ENCODE results near the gene PRKAG2.

PRKAG2 gene

DNA sequence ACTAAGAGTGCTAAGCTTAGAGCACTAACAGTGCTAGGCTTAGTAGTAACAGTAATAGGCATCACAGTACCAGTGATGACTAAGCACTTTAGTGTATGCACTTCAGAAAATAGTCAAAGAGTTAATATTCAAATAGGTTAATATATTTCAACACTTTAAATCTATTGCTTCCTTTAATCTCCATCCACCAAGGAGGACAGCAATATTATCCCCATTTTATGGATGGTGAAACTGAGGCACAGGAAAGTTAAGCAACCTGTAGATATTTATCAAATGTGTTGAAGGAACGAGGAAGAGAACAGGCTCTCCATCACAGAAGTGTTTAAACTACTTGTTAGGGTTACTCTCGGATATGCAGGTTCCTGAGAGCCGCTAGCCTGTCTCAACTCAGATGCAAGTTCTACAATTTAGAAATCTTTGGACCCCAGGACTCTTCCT lies 165.5 kb downstream of the PRKAG2 start:
- no peak for DNase-seq (ENCODE audit: low read depth, low spot score)

DNA sequence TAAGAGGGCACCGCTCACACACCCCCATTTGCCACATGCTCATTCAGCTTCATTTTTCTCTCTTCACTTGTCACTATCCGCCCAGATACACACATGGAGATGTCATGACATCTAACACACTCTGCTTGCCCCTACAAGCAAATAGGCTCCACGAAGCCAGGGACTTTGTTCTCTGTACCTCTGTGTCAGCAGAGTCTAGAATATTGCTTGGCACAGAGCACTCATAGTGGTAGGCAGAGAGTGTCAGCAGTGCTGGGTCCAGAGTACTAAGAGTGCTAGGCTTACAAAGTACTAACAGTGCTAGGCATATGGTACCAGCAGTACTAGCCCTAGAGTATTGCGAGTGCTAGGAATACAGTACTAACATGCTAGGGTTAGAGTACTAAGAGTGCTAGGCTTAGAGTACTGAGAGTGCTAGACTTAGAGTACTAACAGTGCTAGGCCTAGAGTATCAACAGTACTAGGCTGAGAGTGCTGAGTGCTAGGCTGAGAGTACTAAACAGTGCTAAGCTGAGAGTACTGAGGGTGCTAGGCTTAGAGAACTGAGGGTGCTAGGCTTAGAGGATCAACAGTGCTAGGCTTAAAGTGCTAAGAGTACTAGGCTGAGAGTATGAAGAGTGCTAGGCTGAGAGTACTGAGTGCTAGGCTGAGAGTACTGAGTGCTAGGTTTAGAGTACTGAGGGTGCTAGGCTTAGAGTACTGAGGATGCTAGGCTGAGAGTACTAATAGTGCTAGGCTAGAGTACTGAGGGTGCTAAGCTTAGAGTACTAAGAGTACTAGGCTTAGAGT lies 166.1 kb downstream of the PRKAG2 start:
- no peak for DNase-seq (ENCODE audit: low read depth, low spot score)

- DNase-seq (ENCODE audit: low read depth, low spot score), result no peak
These were observed 166.7 kb downstream of the PRKAG2 start for GRCh38 chr7:151710121-151710640.

DNA sequence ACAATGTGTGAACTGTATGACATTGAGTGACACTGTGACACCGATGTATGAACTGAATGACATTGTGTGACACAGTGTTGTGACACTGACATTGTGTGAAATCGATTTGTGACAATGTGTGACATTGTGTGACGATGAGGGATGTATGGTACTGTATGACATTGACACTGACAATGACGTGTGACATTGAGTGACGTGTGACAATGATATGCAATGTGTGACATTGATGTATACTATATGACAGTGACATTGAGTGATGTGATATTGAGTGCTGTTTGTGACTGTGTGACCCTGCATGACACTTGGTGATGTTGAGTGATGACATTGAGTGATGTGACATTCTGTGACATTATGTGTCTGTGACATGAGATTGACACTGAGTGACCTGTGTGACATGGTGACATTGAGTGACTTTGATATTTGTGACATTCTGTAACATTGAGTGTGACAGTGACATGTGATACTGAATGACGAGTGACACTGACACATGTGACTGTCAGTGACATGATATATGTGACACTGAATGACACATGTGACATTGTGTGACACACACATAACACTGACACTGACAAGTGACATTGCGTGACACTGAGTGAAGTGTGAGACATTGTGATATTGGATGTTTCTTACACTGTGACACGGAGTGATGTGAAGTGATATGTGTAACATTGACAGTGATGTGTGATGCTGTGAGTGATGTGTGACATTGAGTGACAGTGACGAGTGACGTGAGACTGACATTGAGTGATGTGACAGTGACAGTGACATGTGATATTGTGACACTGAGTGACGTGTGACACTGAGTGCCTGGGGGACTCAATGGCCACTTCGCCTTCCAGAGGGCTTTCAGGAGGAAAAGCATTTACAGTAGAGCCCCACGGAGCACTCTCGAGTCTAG lies 167.5 kb downstream of the PRKAG2 start:
- no peak for DNase-seq (ENCODE audit: low read depth, low spot score)

DNA sequence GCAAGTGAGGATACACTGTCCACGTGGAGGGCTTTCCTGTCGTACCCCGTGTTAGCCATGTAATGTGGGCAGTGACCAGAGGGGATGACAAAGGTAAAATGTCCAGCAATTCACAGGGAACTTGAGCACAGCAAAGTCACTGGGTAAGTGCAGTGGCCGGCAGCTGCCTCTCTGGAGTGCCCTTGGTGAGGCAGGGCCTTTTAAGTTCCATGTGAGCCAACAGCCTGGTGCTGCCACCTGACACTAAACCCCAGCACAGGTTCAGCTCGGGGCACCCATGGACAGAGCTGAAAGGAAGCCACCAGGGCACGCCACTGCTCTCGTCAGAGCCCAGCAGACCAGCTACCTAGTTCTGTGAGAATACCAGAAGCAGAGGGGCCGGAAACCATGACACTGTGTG lies 168.3 kb downstream of the PRKAG2 start:
- no peak for DNase-seq (ENCODE audit: low read depth, low spot score)

- DNase-seq (ENCODE audit: low read depth, low spot score), result no peak
These were observed 169.2 kb downstream of the PRKAG2 start for GRCh38 chr7:151707757-151708156.

DNA sequence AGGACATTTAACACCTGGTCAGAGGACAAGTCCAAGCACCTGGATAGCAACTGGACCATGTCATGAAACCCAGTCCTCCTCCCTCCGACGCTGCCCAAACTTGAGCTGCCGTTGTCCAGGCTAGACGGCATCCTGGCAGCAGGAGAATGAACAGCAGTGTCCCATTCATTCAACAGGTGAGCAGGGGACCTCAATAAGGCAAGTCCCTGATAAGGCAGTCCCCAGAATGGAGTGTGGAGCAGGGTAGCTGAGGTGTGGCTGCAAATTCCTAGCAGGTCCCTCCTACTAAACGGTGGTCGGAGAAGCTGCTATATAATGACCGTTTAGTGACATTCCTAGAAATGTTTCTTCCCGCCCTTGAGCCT lies 169.8 kb downstream of the PRKAG2 start:
- DNase-seq (ENCODE audit: low read depth, low spot score), result no peak

DNA sequence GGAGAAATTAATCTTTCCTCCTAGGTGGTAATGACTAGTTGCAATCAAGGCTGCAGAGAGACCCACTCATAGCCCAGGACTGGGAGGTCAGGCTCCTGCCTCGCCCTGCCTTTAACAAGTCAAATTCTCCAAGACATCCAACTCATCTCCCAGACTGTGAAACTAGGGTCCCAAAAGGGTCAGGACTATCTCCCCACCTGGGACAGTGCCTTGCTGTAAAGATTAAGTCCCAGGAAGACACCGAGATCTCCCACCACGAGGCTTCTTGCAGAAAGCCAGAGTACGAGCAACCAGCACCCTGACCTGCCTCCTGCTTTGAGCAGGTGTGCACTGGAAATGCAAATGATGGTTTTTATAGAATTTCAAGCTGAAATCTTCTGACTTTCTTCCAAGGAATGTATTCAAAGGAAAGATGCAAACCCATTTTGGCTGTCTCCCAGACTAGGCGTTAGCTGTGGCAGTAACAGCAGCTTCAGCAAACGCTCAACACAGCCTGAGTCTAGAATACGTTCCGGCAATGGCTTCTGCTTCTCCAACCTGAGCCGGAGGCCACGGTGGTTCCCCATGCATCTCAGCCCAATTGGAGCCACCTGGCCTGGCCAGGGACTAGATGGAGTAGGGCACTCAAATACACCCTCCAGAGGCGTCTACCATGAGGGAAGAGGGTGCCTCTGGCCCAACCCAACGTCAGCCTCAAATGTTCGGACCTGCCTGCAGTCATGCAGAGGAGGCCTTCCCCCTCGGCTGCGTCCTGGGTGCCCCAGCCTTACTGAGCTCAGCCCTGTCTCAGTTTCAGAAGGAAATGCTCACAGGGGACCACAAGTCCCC lies 170.4 kb downstream of the PRKAG2 start:
- no peak for DNase-seq (ENCODE audit: low read depth, low spot score)

- DNase-seq (ENCODE audit: low read depth, low spot score), result no peak
These were observed 171.2 kb downstream of the PRKAG2 start for GRCh38 chr7:151705636-151706276.

- DNase-seq (ENCODE audit: low read depth, low spot score), result no peak
These were observed 171.8 kb downstream of the PRKAG2 start for GRCh38 chr7:151704960-151705635.

GRCh38 chr7:151704299-151704959 lies 172.5 kb downstream of the PRKAG2 start:
- no peak for DNase-seq (ENCODE audit: low read depth, low spot score)

- DNase-seq (ENCODE audit: low read depth, low spot score), result no peak
These were observed 174.0 kb downstream of the PRKAG2 start for GRCh38 chr7:151702961-151703360.

GRCh38 chr7:151700586-151701165 lies 176.2 kb downstream of the PRKAG2 start:
- DNase-seq (ENCODE audit: low read depth, low spot score), result no peak

DNA sequence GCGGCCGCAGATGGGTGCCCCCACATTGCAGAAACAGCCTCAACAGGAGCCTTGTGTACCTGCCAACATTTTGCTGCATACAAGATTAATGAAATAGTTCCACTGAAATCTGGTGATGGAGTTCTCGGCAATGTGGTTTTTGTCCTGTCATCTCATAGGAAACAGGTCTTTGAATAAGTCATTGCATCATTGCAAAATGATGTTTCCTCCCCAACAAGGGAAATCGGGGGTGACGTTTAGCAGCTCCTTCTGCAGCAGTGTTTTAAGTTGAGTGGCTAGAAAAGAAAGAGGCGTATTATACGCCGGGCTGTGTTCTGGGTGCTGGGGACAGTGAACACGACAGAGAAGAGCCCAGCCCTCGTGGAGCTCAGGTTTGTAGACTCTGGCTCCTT lies 177.0 kb downstream of the PRKAG2 start:
- no peak for DNase-seq (ENCODE audit: low read depth, low spot score)

DNA sequence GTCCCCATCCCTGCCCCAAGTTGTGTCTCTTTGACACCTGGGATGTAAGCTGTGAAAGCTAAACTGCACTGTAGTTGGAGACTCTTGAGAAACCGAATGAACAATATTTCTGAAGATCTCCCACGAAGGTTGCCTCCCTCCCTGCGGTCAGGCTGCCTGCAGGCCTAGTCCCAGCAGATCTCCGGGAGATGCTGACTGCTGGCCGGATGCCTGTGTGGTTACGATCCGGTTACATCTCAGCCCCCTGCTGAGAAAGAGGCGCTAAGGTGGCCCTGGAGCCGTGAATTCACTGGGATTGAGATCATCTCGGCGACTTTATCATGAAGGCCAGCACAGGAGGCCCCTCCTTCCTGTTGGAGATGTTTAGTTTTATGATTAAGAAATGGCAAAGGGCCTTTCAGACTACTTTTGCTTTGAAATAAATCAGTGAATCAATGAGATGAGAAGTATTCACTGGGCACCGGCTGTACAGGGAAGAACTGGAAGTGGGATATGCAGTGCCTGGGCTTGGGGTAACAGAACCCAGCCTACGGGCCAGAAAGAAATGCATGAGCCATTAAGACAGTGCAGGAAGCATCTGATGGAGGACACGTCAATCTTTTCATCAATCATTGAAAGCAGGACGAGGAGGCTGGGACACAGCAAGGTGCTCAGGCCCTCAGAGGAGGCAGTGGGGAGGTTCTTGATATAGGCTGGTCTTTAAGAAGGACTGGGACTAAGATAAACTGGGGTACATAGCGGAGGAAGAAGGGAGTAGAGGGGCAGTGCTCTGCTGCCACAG lies 177.6 kb downstream of the PRKAG2 start:
- no peak for DNase-seq (ENCODE audit: low read depth, low spot score)

- DNase-seq (ENCODE audit: low read depth, low spot score), result no peak
These were observed 179.0 kb downstream of the PRKAG2 start for GRCh38 chr7:151697942-151698341.

GRCh38 chr7:151697515-151697895 lies 179.4 kb downstream of the PRKAG2 start:
- DNase-seq (ENCODE audit: low read depth, low spot score), result no peak

- no peak for DNase-seq (ENCODE audit: low read depth, low spot score)
These were observed 180.0 kb downstream of the PRKAG2 start for GRCh38 chr7:151696721-151697514.
